ENCODE measurements around the gene SUGCT.
"Not testable (repeated sequence)": the region's sequence is repeated elsewhere in the genome, so short reads cannot be mapped to it uniquely, and the experiment has no call there.

SUGCT gene

GRCh38 chr7:40148671-40149070 is 13.9 kb downstream of the SUGCT start:
- Histone ChIP-seq H3K36me3 (no peaks in the 10 kb centered on the region), H3K9me3 (no peaks in the 10 kb centered on the region), H3K4me3 (ENCODE audit: low read depth, low read length) (no peak overlapping the region), H3K27me3 (no peaks in the 10 kb centered on the region), H3K4me1 (no peaks in the 10 kb centered on the region)
- TF ChIP-seq, protein P1, sequence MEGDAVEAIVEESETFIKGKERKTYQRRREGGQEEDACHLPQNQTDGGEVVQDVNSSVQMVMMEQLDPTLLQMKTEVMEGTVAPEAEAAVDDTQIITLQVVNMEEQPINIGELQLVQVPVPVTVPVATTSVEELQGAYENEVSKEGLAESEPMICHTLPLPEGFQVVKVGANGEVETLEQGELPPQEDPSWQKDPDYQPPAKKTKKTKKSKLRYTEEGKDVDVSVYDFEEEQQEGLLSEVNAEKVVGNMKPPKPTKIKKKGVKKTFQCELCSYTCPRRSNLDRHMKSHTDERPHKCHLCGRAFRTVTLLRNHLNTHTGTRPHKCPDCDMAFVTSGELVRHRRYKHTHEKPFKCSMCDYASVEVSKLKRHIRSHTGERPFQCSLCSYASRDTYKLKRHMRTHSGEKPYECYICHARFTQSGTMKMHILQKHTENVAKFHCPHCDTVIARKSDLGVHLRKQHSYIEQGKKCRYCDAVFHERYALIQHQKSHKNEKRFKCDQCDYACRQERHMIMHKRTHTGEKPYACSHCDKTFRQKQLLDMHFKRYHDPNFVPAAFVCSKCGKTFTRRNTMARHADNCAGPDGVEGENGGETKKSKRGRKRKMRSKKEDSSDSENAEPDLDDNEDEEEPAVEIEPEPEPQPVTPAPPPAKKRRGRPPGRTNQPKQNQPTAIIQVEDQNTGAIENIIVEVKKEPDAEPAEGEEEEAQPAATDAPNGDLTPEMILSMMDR (IDR thresholded peaks at IDR 0.05; ENCODE audit: low read depth, low read length): no peak
- no peak for DNase-seq

DNA sequence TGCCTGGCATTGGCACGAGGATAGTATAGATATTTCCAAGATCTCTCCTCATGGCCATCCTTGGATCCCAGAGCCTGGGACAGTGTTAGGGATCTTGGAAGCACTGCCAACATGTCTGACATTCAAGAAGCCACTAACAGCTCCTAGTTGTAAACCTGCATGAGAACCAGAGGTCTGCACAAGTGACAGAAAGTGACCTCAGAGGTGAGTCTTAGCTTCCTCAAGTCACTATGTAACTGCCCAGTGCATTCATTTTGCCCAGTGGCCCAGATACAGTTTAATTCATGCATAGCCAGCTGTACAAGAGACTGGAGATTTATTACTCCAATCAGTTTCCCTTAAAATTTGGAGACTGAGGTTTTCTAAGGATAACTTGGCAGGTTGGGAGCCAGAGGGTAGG is 16.7 kb downstream of the SUGCT start:
- no peaks in the 10 kb centered on the region for H3K4me1 ChIP-seq
- no peak for DNase-seq
- no peaks in the 10 kb centered on the region for H3K27me3 ChIP-seq
- H3K36me3 ChIP-seq: no peaks in the 10 kb centered on the region
- TF ChIP-seq, protein P1 (IDR thresholded peaks at IDR 0.05; ENCODE audit: low read depth, low read length): no peak
- no peak overlapping the region for H3K4me3 ChIP-seq (ENCODE audit: low read depth, low read length)
- H3K9me3 ChIP-seq: no peaks in the 10 kb centered on the region

DNA sequence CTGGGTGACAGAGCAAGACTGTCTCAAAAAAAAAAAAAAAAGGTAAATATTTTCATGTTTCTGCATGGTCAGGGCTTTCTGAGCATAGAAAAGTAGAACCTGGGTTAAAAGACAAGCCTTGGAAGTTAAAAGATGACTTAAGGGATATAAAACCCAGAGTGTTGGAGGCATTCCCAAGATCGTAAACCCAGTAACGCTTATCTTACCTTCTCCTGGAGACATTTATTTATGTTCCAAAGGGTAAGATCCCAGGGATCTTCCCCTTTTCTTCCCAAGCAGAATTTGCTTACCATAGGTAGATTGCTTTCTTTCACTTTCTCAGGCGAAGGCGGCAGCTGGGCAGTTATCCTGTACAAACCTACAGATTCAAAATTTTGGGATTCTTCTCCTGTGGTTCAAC is 22.2 kb downstream of the SUGCT start:
- Histone ChIP-seq H3K27me3 (no peaks in the 10 kb centered on the region), H3K9me3 (no peaks in the 10 kb centered on the region), H3K4me3 (ENCODE audit: low read depth, low read length) (no peak overlapping the region), H3K4me1 (no peaks in the 10 kb centered on the region), H3K36me3 (no peaks in the 10 kb centered on the region)
- no peak for DNase-seq
- TF ChIP-seq, protein P1 (IDR thresholded peaks at IDR 0.05; ENCODE audit: low read depth, low read length): no peak

- Histone ChIP-seq H3K4me3 (ENCODE audit: low read depth, low read length) (no peak overlapping the region), H3K27me3 (no peaks in the 10 kb centered on the region), H3K36me3 (no peaks in the 10 kb centered on the region), H3K4me1 (no peaks in the 10 kb centered on the region; the same call in none of the 2 replicates), H3K9me3 (no peaks in the 10 kb centered on the region)
- TF ChIP-seq, protein P1 (IDR thresholded peaks at IDR 0.05; ENCODE audit: low read depth, low read length): no peak
- DNase-seq: no peak
Observed at GRCh38 chr7:40162516-40162915, 27.7 kb downstream of the SUGCT start.

DNA sequence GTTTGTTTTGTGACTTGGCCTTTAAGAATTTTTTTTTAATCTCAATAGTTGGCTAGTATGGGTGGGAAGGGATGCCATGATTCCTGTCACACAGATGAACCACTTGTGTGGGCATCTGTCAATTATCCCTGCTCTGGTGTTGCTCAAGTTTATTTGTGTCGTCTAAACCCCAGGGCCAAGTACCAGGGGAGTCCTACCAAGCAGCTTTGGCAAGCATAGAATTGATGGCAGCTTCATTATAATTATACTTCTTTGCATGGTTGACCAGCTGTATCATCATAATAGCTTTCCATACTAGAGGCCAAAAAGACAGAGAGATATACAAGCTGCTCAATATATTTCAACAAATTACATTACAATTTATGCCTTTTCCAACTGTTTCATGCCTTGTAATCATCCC is 30.4 kb downstream of the SUGCT start:
- TF ChIP-seq, protein P1 (IDR thresholded peaks at IDR 0.05; ENCODE audit: low read depth, low read length): no peak
- Histone ChIP-seq H3K9me3 (no peaks in the 10 kb centered on the region), H3K4me1 (no peaks in the 10 kb centered on the region; the same call in none of the 2 replicates), H3K36me3 (no peaks in the 10 kb centered on the region), H3K27me3 (no peaks in the 10 kb centered on the region), H3K4me3 (ENCODE audit: low read depth, low read length) (no peak overlapping the region)
- DNase-seq: no peak

GRCh38 chr7:40167291-40167690 is 32.5 kb downstream of the SUGCT start:
- H3K36me3 ChIP-seq: no peaks in the 10 kb centered on the region
- no peaks in the 10 kb centered on the region for H3K27me3 ChIP-seq
- H3K4me3 ChIP-seq (ENCODE audit: low read depth, low read length): no peak overlapping the region
- H3K9me3 ChIP-seq: no peaks in the 10 kb centered on the region
- no peak for DNase-seq
- TF ChIP-seq, protein P1 (IDR thresholded peaks at IDR 0.05; ENCODE audit: low read depth, low read length): no peak
- no peaks in the 10 kb centered on the region; the same call in none of the 2 replicates for H3K4me1 ChIP-seq

DNA sequence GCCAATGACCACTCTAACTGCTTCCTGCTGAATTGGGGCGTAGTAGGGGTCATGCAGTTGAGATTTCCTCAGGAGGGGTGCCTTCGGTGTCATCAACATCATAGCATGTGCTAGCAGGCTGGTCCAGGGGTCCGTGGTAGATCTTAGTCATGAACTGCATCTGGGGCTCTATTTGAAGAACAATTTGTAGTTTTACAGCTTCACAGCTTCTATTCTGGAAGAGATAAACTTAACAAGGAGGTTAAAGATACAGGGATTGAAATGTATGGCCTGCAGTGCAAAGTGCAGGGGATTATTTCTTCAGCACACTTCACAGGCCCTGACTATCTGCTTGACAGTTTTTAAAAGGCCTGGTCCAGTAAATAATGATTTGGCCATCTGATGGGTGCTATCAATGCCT is 33.5 kb downstream of the SUGCT start:
- H3K9me3 ChIP-seq; H3K4me1 ChIP-seq; H3K4me3 ChIP-seq (ENCODE audit: low read depth, low read length); H3K36me3 ChIP-seq; H3K27me3 ChIP-seq; DNase-seq: not testable (repeated sequence)

DNA sequence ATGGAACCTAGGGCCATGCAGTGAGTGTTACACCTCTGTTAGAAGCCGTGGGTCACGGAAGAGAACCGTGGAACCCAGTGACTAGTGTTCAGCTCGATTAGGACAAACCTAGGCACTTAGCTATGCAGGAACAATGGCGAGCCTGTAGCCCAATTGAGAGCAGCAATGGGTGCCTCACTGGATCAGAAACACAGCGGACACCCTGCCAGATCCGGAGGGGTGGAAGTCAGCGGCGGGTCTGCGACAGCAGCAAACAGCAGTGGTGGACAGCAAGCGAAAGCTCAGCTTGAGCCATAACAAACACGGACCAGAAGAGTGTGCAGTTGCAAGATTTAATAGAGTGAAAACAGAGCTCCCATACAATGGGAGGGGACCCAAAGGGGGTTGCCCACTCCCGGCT is 38.3 kb downstream of the SUGCT start:
- not testable (repeated sequence) for H3K9me3 ChIP-seq; H3K4me1 ChIP-seq; DNase-seq; H3K27me3 ChIP-seq; H3K36me3 ChIP-seq; H3K4me3 ChIP-seq (ENCODE audit: low read depth, low read length)

GRCh38 chr7:40175256-40175655 is 40.5 kb downstream of the SUGCT start:
- H3K9me3 ChIP-seq; H3K4me1 ChIP-seq; DNase-seq; H3K27me3 ChIP-seq; H3K4me3 ChIP-seq (ENCODE audit: low read depth, low read length); H3K36me3 ChIP-seq: not testable (repeated sequence)

Data from BE2C (cell line).